Natural killer cell (primary cell): ENCODE results near the gene LMAN2. TPM values are rescaled to one million over a fixed set of nuclear protein-coding genes. Genes with fewer than 3 reads are reported as not detected.

ENCODE experiments used
- ATAC-seq, 3 donors: fragments of 150-1000 bp in 2 of 3; fragments of 200-7000 bp in 1 of 3; cut with Tn5 transposase; 1 replicate in 1 of 3; 2 replicates in 2 of 3; pipeline ENCODE4 v1.10.0; 2021; ENCODE audit warnings: mild to moderate bottlenecking in 2 of 3, moderate library complexity in 2 of 3
- DNase-seq, 2 donors: peaks; one replicate each; pipeline versions ENCODE4 v3.0.0 to v3.0.0-alpha.2; 2013 to 2021; ENCODE audit warnings: mixed read lengths in 1 of 2
- H3K27ac ChIP-seq: one replicate; pipeline ENCODE4 v1.5.1; 2013; ENCODE audit warnings: mild to moderate bottlenecking, low read length
- H3K27me3 ChIP-seq: one replicate; pipeline ENCODE4 v1.6.1; 2013; ENCODE audit warnings: low read length; ENCODE audit not compliant: control insufficient read depth, insufficient read depth
- H3K36me3 ChIP-seq: one replicate; pipeline ENCODE4 v1.6.1; 2013; ENCODE audit warnings: low read length; ENCODE audit not compliant: control insufficient read depth, insufficient read depth
- H3K4me1 ChIP-seq: one replicate; pipeline ENCODE4 v1.6.1; 2013; ENCODE audit warnings: low read length; ENCODE audit not compliant: control insufficient read depth, insufficient read depth
- H3K4me3 ChIP-seq: one replicate; pipeline ENCODE4 v1.5.1; 2013; ENCODE audit warnings: low read length
- H3K9me3 ChIP-seq: one replicate; pipeline ENCODE4 v1.6.1; 2013; ENCODE audit warnings: low read length; ENCODE audit not compliant: control insufficient read depth, insufficient read depth
- H3K27ac Mint-ChIP-seq, 2 donors: one replicate each; pipeline ENCODE4 v1.8.0; 2022; ENCODE audit warnings: mild to moderate bottlenecking in 2 of 2, mixed read lengths in 2 of 2, moderate library complexity in 1 of 2
- H3K27me3 Mint-ChIP-seq, 2 donors: one replicate each; pipeline ENCODE4 v1.8.0; 2022; ENCODE audit warnings: low read depth in 2 of 2, mixed read lengths in 2 of 2
- H3K36me3 Mint-ChIP-seq: one replicate; pipeline ENCODE4 v1.8.0; 2022; ENCODE audit warnings: mixed read lengths
- H3K4me1 Mint-ChIP-seq, 2 donors: one replicate each; pipeline ENCODE4 v1.8.0; 2022; ENCODE audit warnings: mixed read lengths in 2 of 2
- H3K4me3 Mint-ChIP-seq: one replicate; pipeline ENCODE4 v1.8.0; 2022; ENCODE audit warnings: mild to moderate bottlenecking, moderate library complexity, mixed read lengths
- H3K9me3 Mint-ChIP-seq, 2 donors: one replicate each; pipeline ENCODE4 v1.8.0; 2022; ENCODE audit warnings: mixed read lengths in 2 of 2
- WGBS: methylation state at CpG from one replicate; pipeline ENCODE4 v1.1.7; 2013; ENCODE audit warnings: missing lambda C conversion rate; ENCODE audit not compliant: insufficient coverage; 5-methylcytosine and 5-hydroxymethylcytosine counted together
- intact Hi-C: fragments of 100-400 bp; cut with micrococcal nuclease; formaldehyde crosslinking; loops from one replicate; pipeline ENCODE4 v1.14.2; 2022
- total RNA-seq, 4 donors: library from RNA; stranded (reverse); fragments of 120-200 nt in 1 of 4; gene quantifications; one replicate each; pipeline versions ENCODE4 v1.2.3 to v1.2.4, GENCODE V29; 2013 to 2022
- TF ChIP-seq, protein P1 (sequence below): fragments of 200-600 bp; IDR thresholded peaks from one replicate; pipeline ENCODE4 v1.8.0; 2022; ENCODE audit warnings: antibody characterized with exemption

The LMAN2 gene
- total RNA-seq, 3 donors from 2014 or later (not counting 1 experiment from before 2014, with no cell fraction given) = 112 to 124 (median 114) TPM

DNA sequence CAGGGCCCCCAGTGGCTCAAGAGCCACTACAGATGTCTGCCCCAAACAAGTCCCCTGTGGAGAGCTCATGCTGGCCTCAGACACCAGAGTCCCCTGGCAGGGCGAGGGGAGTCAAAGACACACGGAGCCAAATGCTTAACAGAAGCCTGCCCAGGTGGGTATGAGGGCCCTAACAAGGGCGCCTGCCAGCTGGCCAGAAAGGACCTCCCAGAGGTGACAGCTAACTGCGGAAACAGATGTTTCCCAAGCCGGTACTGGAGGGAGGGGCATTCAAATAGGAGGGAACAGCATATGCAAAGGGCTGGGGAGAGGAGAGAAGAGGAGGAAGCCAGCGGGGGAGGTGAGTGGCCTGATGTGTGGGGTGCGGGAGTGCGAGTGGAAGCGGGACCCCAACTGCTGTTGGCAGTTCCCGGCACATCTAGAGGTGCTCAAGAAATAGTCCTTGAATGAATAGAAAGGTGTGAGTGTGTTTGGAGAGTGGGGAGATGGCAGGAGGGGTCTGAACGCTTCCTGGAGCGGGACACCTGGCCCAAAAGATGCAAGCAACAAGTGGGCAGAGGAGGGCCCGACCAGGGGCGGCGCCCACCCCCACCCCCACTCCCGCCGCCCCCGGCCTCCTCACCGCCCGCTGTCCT, 40.6 kb downstream of the LMAN2 start:
- Histone ChIP-seq H3K4me1 (peaks cover 72% of the 10 kb centered on the region), H3K9me3 (no peaks in the 10 kb centered on the region), H3K27me3 (no peaks in the 10 kb centered on the region), H3K36me3 (peaks cover 15% of the 10 kb centered on the region), H3K27ac (no peak overlapping the region), H3K4me3 (peak overlapping the region; percentile 51)
- Mint-ChIP-seq H3K36me3 (no peaks in the 10 kb centered on the region), H3K4me1 (peaks cover 36 to 48% of the 10 kb centered on the region in 2 donors), H3K27me3 (no peaks in the 10 kb centered on the region), H3K4me3 (peak overlapping the region; percentile 91), H3K27ac (peak overlapping the region; percentile 68 to 87), H3K9me3 (no peaks in the 10 kb centered on the region)
- ATAC-seq = no peak
- peak in 1 of 2 donors; percentile 46 for DNase-seq
- intact Hi-C loops = loop anchor here (5.0 kb wide), 1 partner anchor 46 kb away; the partner anchor contains the start of gene RGS14
- 9% methylated on average over 16 of the region's 20 CpGs for WGBS
- TF ChIP-seq, protein P1, sequence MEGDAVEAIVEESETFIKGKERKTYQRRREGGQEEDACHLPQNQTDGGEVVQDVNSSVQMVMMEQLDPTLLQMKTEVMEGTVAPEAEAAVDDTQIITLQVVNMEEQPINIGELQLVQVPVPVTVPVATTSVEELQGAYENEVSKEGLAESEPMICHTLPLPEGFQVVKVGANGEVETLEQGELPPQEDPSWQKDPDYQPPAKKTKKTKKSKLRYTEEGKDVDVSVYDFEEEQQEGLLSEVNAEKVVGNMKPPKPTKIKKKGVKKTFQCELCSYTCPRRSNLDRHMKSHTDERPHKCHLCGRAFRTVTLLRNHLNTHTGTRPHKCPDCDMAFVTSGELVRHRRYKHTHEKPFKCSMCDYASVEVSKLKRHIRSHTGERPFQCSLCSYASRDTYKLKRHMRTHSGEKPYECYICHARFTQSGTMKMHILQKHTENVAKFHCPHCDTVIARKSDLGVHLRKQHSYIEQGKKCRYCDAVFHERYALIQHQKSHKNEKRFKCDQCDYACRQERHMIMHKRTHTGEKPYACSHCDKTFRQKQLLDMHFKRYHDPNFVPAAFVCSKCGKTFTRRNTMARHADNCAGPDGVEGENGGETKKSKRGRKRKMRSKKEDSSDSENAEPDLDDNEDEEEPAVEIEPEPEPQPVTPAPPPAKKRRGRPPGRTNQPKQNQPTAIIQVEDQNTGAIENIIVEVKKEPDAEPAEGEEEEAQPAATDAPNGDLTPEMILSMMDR = no peak

DNA sequence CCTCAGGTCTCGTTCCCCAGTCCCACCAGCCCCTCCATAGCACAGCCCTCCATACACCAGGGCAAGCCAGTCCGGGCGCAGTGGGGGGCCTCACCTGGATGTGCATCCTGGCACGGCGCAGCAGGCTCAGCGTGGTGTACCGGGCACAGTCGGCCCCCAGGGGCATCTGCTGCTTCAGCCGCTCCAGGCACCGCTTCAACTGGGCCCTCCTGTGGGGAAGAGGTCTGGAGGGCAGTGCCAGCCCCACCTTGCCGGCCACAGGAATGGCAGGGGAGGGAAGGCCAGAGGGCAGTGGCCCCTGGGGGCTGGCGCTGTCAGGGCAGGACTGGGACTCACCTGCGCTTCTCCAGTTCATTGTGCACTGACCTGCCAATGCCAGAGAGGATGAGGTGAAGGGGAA, 41.1 kb downstream of the LMAN2 start:
- Histone ChIP-seq H3K36me3 (peaks cover 20% of the 10 kb centered on the region), H3K27ac (no peak overlapping the region), H3K9me3 (no peaks in the 10 kb centered on the region), H3K27me3 (no peaks in the 10 kb centered on the region), H3K4me1 (peaks cover 77% of the 10 kb centered on the region), H3K4me3 (no peak overlapping the region)
- Mint-ChIP-seq H3K27ac (peak overlapping the region; percentile 68 to 87), H3K4me3 (peak overlapping the region; percentile 91), H3K27me3 (no peaks in the 10 kb centered on the region), H3K4me1 (peaks cover 41 to 53% of the 10 kb centered on the region in 2 donors), H3K9me3 (no peaks in the 10 kb centered on the region), H3K36me3 (no peaks in the 10 kb centered on the region)
- intact Hi-C loops = loop anchor here (5.0 kb wide), 1 partner anchor 47 kb away; the partner anchor contains the start of gene RGS14
- WGBS = 87% methylated on average over 13 of the region's 13 CpGs
- no peak for DNase-seq
- TF ChIP-seq, protein P1 = no peak
- no peak for ATAC-seq

DNA sequence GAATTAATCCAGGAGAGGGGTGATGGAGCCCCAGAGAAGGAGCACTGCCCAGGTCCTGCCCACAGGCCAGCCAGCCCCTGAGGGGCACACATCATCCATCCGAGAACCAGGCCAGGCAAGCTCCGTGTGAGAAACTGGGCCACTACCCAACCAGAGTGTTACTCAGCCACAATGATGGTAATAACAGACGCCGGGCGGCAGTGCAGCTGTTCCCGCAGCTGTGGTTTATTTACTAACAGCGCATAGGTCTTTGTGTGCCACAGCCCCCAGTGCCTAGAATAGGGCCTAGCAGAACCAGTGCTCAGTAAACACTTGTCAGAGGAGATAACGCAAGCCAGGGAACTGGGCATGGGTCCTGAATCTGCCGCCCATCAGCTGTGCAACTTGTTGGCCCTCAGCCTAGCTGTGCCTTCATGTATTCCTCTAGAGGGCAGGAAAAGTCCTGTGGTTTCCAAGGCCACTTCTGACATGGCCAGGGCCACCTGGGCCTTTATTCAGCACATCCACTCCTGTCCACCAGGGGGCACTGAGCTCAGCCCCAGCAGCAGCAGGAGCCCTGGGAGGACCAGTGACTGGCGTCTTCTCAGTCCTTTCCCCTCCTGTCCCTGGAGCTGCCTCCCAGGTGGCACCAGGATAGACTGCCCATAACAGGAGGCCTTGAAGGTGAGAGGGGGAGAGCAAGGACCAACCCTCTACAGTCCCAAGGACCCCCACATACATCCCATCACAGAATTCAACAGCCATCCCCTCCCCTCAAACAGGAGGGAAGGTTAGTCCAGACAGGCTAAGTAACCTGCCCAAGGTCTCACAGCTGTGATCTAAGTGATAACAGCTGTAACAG, 41.9 kb downstream of the LMAN2 start:
- no peaks in the 10 kb centered on the region for H3K9me3 ChIP-seq
- peak overlapping the region; percentile 47 to 82 for H3K27ac Mint-ChIP-seq
- DNase-seq (peak; percentile 65 to 88), ATAC-seq (peak; percentile 28 to 52 (median 28))
- no peak overlapping the region for H3K4me3 ChIP-seq
- no peaks in the 10 kb centered on the region for H3K9me3 Mint-ChIP-seq
- peaks cover 49 to 61% of the 10 kb centered on the region in 2 donors for H3K4me1 Mint-ChIP-seq
- peaks cover 85% of the 10 kb centered on the region for H3K4me1 ChIP-seq
- 43% methylated on average over 10 of the region's 10 CpGs for WGBS
- H3K27ac ChIP-seq = peak overlapping the region; percentile 56
- H3K36me3 ChIP-seq = peaks cover 24% of the 10 kb centered on the region
- no peaks in the 10 kb centered on the region for H3K27me3 ChIP-seq
- H3K36me3 Mint-ChIP-seq = no peaks in the 10 kb centered on the region
- H3K27me3 Mint-ChIP-seq = no peaks in the 10 kb centered on the region
- H3K4me3 Mint-ChIP-seq = peak overlapping the region; percentile 66
- TF ChIP-seq, protein P1 = peak; percentile 79
- intact Hi-C loops = loop anchor here (5.0 kb wide), 1 partner anchor 48 kb away; the partner anchor contains the start of gene RGS14
